Stomach (tissue), 4 donors: ENCODE results near the gene CNTN1.

Source experiments
- CTCF ChIP-seq, 7 experiments: fragments of 450-650 bp in 4 of 7; fragments of 200-600 bp in 3 of 7; sonication (generic) in 3 of 7; IDR thresholded peaks; one replicate each; pipeline ENCODE4 v1.5.1; 2016 to 2019; ENCODE audit warnings: antibody characterized with exemption in 7 of 7, control low read depth in 2 of 7, mild to moderate bottlenecking in 1 of 7
- EP300 ChIP-seq: sonication (generic); formaldehyde crosslinking; IDR thresholded peaks from one replicate; pipeline ENCODE4 v1.6.1; 2017; ENCODE audit warnings: antibody characterized with exemption

GRCh38 chr12:40907115-40907527, 214.9 kb downstream of the CNTN1 start:
- TF ChIP-seq CTCF (IDR thresholded peaks at IDR 0.05), result no peak
- TF ChIP-seq EP300, result no peak
